ENCODE data around the gene FAU.

FAU gene

DNA sequence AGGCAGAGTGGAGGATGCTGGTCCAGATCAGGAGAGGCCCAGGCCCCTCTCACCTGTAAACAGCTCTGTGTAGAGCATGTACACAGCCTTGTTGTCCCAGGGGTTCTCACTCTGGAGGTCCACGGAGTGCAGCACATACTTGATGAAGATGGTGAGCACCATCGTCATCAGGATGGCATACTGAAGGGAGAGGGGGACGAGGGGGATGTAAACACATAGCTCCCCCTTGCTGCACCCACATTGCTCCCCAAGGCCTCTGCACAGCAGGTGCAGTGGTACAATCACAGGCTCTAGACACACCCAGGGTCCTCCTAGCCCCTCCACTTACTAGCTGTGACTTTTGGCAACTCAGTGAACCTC lies 9.5 kb upstream of the FAU start:
- H2BK120ac ChIP-seq (ENCODE audit: low read depth, low read length) = no peak overlapping the region
- H3K4me2 ChIP-seq (ENCODE audit: low read length) = no peak overlapping the region
- no peak overlapping the region for H2AK5ac ChIP-seq (ENCODE audit: low read length)
- H2BK15ac ChIP-seq (replicated peaks; ENCODE audit: low read depth) = no peak overlapping the region
- WGBS (ENCODE audit: extremely low coverage, insufficient coverage, low lambda C conversion rate) = no CpG with 5 or more reads among the region's 3 CpGs
- no peak overlapping the region for H3K4ac ChIP-seq (ENCODE audit: low read depth, low read length)
- no peak overlapping the region for H3K4me3 ChIP-seq (ENCODE audit: low read length)
- H3K23ac ChIP-seq (ENCODE audit: low read length) = no peak overlapping the region
- H3K27ac ChIP-seq (ENCODE audit: low read depth, low read length) = no peak overlapping the region
- no peak overlapping the region for H3K9ac ChIP-seq (ENCODE audit: low read length)
- peaks cover 2% of the 10 kb centered on the region for H3K4me1 ChIP-seq (ENCODE audit: control insufficient read depth, low read depth, low read length)
- H3K56ac ChIP-seq (ENCODE audit: low read length) = no peak overlapping the region
- no peaks in the 10 kb centered on the region for H3K27me3 ChIP-seq (ENCODE audit: insufficient read depth, low read length, poor library complexity)
- H3K79me2 ChIP-seq (ENCODE audit: control insufficient read depth, insufficient read depth, low read length) = peaks cover 13% of the 10 kb centered on the region
- peaks cover 16% of the 10 kb centered on the region for H3K79me1 ChIP-seq (ENCODE audit: low read length)
- H3K18ac ChIP-seq (ENCODE audit: low read length) = no peak overlapping the region
- H4K8ac ChIP-seq (ENCODE audit: low read depth, low read length) = no peak overlapping the region
- no peak overlapping the region for H2BK5ac ChIP-seq (ENCODE audit: low read length)
- DNase-seq = no peak
- no peak overlapping the region for H4K5ac ChIP-seq (ENCODE audit: low read length)
- peaks cover 3% of the 10 kb centered on the region for H3K36me3 ChIP-seq (ENCODE audit: control insufficient read depth, insufficient read depth, low read length)

DNA sequence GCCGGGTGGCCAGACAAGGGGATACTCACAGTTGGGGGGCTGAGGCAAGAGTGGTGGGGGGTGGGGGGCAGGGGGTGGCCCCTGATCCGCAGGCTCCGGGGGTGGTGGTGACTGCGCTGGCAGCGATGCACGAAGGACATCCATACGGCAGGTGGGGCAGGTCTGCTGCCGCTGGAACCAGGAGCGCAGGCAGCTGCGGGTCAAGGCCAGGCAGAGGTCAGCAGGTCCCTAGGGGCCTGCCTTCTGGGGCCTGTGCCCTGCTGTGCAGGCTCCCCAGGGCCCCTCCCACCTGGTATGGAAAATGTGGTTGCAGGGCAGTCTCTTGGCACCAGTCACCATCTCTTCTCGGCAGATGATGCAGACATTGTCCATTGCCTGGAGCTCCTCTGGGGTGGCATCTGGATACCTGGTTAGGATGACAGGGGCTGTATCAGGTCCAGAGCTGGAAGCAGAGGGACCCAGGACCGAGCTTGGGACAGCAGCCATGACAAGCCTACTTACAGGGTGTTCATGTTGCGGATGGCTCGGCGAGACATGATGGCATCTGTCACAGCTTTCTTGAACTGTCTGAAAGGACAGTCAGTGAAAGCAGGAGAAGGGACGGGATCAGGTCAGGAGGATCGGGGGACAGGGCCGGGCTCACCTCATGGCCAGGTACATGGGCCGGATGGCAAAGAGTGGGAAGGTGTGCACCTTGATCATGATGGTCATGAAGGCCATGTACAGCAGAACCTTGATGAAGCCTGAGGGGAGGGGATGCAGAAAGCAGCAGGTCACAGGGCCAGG lies 8.9 kb upstream of the FAU start:
- H3K27me3 ChIP-seq (ENCODE audit: insufficient read depth, low read length, poor library complexity) = no peaks in the 10 kb centered on the region
- H4K5ac ChIP-seq (ENCODE audit: low read length) = no peak overlapping the region
- no peak overlapping the region for H2BK5ac ChIP-seq (ENCODE audit: low read length)
- peaks cover 2% of the 10 kb centered on the region for H3K4me1 ChIP-seq (ENCODE audit: control insufficient read depth, low read depth, low read length)
- no peak overlapping the region for H3K9ac ChIP-seq (ENCODE audit: low read length)
- H3K4ac ChIP-seq (ENCODE audit: low read depth, low read length) = no peak overlapping the region
- H4K8ac ChIP-seq (ENCODE audit: low read depth, low read length) = no peak overlapping the region
- no peak overlapping the region for H3K56ac ChIP-seq (ENCODE audit: low read length)
- no CpG with 5 or more reads among the region's 19 CpGs for WGBS (ENCODE audit: extremely low coverage, insufficient coverage, low lambda C conversion rate)
- DNase-seq = no peak
- peaks cover 16% of the 10 kb centered on the region for H3K79me1 ChIP-seq (ENCODE audit: low read length)
- no peak overlapping the region for H3K23ac ChIP-seq (ENCODE audit: low read length)
- H3K27ac ChIP-seq (ENCODE audit: low read depth, low read length) = no peak overlapping the region
- H3K79me2 ChIP-seq (ENCODE audit: control insufficient read depth, insufficient read depth, low read length) = peaks cover 13% of the 10 kb centered on the region
- no peak overlapping the region for H3K18ac ChIP-seq (ENCODE audit: low read length)
- no peak overlapping the region for H3K4me3 ChIP-seq (ENCODE audit: low read length)
- no peak overlapping the region for H3K4me2 ChIP-seq (ENCODE audit: low read length)
- no peak overlapping the region for H2AK5ac ChIP-seq (ENCODE audit: low read length)
- H3K36me3 ChIP-seq (ENCODE audit: control insufficient read depth, insufficient read depth, low read length) = peaks cover 3% of the 10 kb centered on the region
- no peak overlapping the region for H2BK15ac ChIP-seq (replicated peaks; ENCODE audit: low read depth)
- no peak overlapping the region for H2BK120ac ChIP-seq (ENCODE audit: low read depth, low read length)

DNA sequence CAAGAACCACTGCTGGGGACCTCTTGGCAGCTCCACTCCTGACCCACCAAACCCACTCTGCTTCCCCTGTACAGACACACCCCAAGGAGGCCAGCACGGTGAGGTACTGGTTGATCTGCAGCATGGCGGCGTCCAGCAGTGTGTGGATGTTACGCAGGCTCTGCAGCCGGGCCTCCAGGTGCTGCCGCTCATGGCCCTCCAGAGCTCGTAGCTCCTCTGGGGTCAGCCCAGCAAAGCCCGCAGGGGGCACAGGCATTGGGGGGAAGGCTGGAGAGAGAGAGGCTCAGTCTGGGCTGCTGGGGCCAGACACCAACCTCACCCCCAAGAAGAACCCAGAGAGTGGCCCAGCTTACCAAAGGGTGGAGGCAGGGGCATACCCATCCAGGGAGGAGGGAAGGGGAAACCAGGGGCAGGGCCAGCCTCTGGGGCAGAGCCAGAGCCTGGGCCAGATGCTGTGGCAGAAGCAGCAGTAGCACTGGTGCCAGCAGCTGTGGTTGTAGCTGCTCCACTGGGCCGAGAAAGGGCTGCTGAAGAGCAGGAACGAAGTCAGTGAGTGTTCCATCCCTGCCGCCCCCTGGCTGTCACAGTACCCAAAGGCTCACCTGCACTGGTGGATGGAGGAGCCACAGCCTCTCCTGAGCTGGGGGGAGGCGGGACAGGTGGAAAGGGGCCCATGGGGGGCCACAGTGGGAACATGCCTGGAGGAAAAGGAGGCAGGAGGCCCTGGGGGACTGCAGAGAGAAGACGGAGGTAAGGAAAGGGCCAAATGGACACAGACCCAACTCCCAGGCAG lies 7.9 kb upstream of the FAU start:
- Histone ChIP-seq H2BK5ac (ENCODE audit: low read length) (no peak overlapping the region), H3K79me2 (ENCODE audit: control insufficient read depth, insufficient read depth, low read length) (peaks cover 13% of the 10 kb centered on the region), H2AK5ac (ENCODE audit: low read length) (no peak overlapping the region), H3K79me1 (ENCODE audit: low read length) (peaks cover 16% of the 10 kb centered on the region), H3K4me3 (ENCODE audit: low read length) (no peak overlapping the region), H4K8ac (ENCODE audit: low read depth, low read length) (no peak overlapping the region), H3K27me3 (ENCODE audit: insufficient read depth, low read length, poor library complexity) (no peaks in the 10 kb centered on the region), H3K4me1 (ENCODE audit: control insufficient read depth, low read depth, low read length) (peaks cover 2% of the 10 kb centered on the region), H3K27ac (ENCODE audit: low read depth, low read length) (no peak overlapping the region), H3K4ac (ENCODE audit: low read depth, low read length) (no peak overlapping the region), H3K23ac (ENCODE audit: low read length) (no peak overlapping the region), H2BK15ac (replicated peaks; ENCODE audit: low read depth) (no peak overlapping the region), H3K18ac (ENCODE audit: low read length) (no peak overlapping the region), H3K4me2 (ENCODE audit: low read length) (no peak overlapping the region), H3K9ac (ENCODE audit: low read length) (no peak overlapping the region), H2BK120ac (ENCODE audit: low read depth, low read length) (no peak overlapping the region), H3K36me3 (ENCODE audit: control insufficient read depth, insufficient read depth, low read length) (peaks cover 8% of the 10 kb centered on the region), H3K56ac (ENCODE audit: low read length) (no peak overlapping the region), H4K5ac (ENCODE audit: low read length) (no peak overlapping the region)
- WGBS (ENCODE audit: extremely low coverage, insufficient coverage, low lambda C conversion rate) = no CpG with 5 or more reads among the region's 13 CpGs
- DNase-seq = no peak

DNA sequence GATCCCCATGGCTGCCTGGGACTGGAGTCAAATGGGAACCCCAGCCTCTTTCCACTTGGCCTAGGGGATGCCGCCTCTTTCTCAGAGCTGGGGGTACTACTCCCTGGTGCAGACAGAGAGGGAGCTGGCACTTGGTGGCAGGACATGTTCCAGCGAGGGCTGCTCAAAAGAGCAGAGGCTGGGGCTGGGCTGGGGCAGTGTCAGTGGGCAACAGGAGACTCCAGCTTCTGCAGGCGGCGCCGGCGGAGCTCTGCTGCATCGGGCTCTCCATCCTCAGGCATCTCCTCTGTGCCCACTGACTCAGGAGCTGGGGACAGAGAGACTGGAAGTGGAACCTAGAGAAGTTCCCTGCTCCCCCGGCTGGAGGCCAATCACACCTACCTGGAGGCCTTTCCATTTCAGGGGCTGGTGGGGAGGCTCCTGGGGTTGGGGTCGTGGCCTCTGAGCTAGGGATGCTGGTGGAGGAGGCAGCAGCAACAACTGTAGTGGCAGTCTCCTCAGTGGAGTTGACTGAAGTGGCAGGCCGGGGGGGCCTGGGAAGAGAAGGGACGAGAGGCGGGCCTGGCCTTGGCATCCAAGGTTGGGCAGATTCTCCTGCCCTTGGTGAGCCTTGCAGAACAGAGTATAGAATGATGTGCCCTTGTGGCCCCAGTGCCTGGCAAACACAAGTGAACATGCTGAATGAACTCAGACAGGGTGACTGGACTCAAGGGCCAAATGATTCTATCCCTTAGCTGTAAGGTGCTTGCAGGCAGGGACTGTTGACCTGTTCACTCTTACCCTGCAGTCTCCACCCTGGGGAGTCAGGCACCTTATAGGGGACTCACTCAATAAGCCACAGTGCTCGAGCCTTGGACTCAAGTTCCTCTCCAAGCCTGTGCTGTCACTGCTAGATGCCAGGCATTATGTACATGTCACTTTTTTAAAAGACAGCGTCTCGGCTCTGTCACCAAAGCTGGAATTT lies 6.5 kb upstream of the FAU start:
- Histone ChIP-seq H2BK15ac (replicated peaks; ENCODE audit: low read depth) (no peak overlapping the region), H3K36me3 (ENCODE audit: control insufficient read depth, insufficient read depth, low read length) (peaks cover 8% of the 10 kb centered on the region), H2AK5ac (ENCODE audit: low read length) (no peak overlapping the region), H2BK5ac (ENCODE audit: low read length) (no peak overlapping the region), H3K4me2 (ENCODE audit: low read length) (no peak overlapping the region), H3K18ac (ENCODE audit: low read length) (no peak overlapping the region), H3K27ac (ENCODE audit: low read depth, low read length) (no peak overlapping the region), H3K4ac (ENCODE audit: low read depth, low read length) (no peak overlapping the region), H3K79me2 (ENCODE audit: control insufficient read depth, insufficient read depth, low read length) (peaks cover 8% of the 10 kb centered on the region), H3K23ac (ENCODE audit: low read length) (no peak overlapping the region), H2BK120ac (ENCODE audit: low read depth, low read length) (no peak overlapping the region), H3K4me3 (ENCODE audit: low read length) (no peak overlapping the region), H3K4me1 (ENCODE audit: control insufficient read depth, low read depth, low read length) (peaks cover 2% of the 10 kb centered on the region), H3K9ac (ENCODE audit: low read length) (no peak overlapping the region), H3K79me1 (ENCODE audit: low read length) (peaks cover 14% of the 10 kb centered on the region), H3K56ac (ENCODE audit: low read length) (no peak overlapping the region), H4K8ac (ENCODE audit: low read depth, low read length) (no peak overlapping the region), H3K27me3 (ENCODE audit: insufficient read depth, low read length, poor library complexity) (no peaks in the 10 kb centered on the region), H4K5ac (ENCODE audit: low read length) (no peak overlapping the region)
- no peak for DNase-seq
- no CpG with 5 or more reads among the region's 15 CpGs for WGBS (ENCODE audit: extremely low coverage, insufficient coverage, low lambda C conversion rate)

DNA sequence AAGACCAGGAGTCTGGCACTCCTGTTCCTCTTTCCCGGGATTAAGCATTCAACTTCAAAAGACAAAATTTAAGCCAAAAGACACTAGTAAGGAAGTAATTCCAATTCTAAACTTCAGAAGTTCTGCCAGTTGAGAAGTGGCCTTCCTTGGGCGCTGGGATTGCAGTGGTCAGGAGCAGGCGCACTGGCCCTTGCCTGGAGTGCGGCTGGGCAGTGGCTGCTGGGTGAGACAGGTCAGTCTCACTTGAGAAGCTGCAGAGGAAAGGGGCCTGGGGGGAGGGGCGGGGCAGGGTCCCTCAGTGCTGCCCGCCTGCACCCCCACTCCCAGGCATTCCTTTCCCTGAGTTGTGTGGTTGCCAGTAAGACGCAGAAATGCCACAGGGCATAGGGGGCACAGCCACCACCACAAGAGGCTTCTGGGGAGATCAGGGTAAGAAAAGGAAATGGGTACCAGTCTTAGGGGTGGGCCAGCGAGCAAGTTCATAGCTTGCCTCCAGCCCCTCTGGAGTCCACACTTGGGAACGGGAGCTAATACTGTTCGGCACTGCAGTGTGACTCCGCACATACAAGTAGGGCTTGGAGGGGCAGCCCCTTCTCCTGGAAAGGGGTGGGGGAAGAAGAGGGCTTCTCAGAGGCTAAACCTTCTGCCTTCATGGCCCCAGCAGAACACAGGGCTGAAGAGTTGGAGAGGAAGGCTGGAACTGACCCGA lies 5.7 kb upstream of the FAU start:
- Histone ChIP-seq H3K27ac (ENCODE audit: low read depth, low read length) (no peak overlapping the region), H4K8ac (ENCODE audit: low read depth, low read length) (no peak overlapping the region), H3K36me3 (ENCODE audit: control insufficient read depth, insufficient read depth, low read length) (peaks cover 8% of the 10 kb centered on the region), H3K18ac (ENCODE audit: low read length) (no peak overlapping the region), H3K4me3 (ENCODE audit: low read length) (no peak overlapping the region), H3K4me1 (ENCODE audit: control insufficient read depth, low read depth, low read length) (peaks cover 2% of the 10 kb centered on the region), H3K79me2 (ENCODE audit: control insufficient read depth, insufficient read depth, low read length) (peaks cover 9% of the 10 kb centered on the region), H2AK5ac (ENCODE audit: low read length) (no peak overlapping the region), H3K9ac (ENCODE audit: low read length) (no peak overlapping the region), H3K27me3 (ENCODE audit: insufficient read depth, low read length, poor library complexity) (no peaks in the 10 kb centered on the region), H2BK5ac (ENCODE audit: low read length) (no peak overlapping the region), H2BK120ac (ENCODE audit: low read depth, low read length) (no peak overlapping the region), H4K5ac (ENCODE audit: low read length) (no peak overlapping the region), H3K4me2 (ENCODE audit: low read length) (no peak overlapping the region), H2BK15ac (replicated peaks; ENCODE audit: low read depth) (no peak overlapping the region), H3K79me1 (ENCODE audit: low read length) (peaks cover 11% of the 10 kb centered on the region), H3K56ac (ENCODE audit: low read length) (no peak overlapping the region), H3K4ac (ENCODE audit: low read depth, low read length) (no peak overlapping the region), H3K23ac (ENCODE audit: low read length) (no peak overlapping the region)
- WGBS (ENCODE audit: extremely low coverage, insufficient coverage, low lambda C conversion rate) = no CpG with 5 or more reads among the region's 12 CpGs
- no peak for DNase-seq

Data from mesendoderm (in vitro differentiated cells).